Adrenal gland (tissue), 12 donors: Measurements from ENCODE around the gene SEMA3A. TPM values are rescaled to one million over a fixed set of nuclear protein-coding genes. Genes with fewer than 3 reads are reported as not detected.

Source experiments
- DNase-seq, 7 donors: peaks; one replicate each; pipeline ENCODE4 v3.0.0-alpha.2; 2019 to 2020
- H3K27ac ChIP-seq, 5 donors: fragments of 200-600 bp; sonication (generic) in 4 of 5; 1 replicate in 3 of 5; 2 replicates in 2 of 5; pipeline versions ENCODE4 v1.5.1 to v1.8.0; 2016 to 2020; ENCODE audit warnings: mild to moderate bottlenecking in 1 of 5
- H3K27me3 ChIP-seq: fragments of 200-600 bp; 2 replicates; pipeline ENCODE4 v1.8.0; 2021
- H3K36me3 ChIP-seq, 2 donors: fragments of 200-600 bp; replicated peaks in 1 of 2; 1 replicate in 1 of 2; 2 replicates in 1 of 2; pipeline versions ENCODE4 v1.5.1 to v1.8.0; 2018 to 2022
- H3K4me1 ChIP-seq, 2 donors: fragments of 200-600 bp; replicated peaks in 1 of 2; 1 replicate in 1 of 2; 2 replicates in 1 of 2; pipeline versions ENCODE4 v1.5.1 to v1.8.0; 2018 to 2021
- H3K4me3 ChIP-seq, 4 donors: fragments of 200-600 bp; sonication (generic) in 3 of 4; one replicate each; pipeline ENCODE4 v1.5.1; 2016 to 2018
- H3K9me3 ChIP-seq, 3 donors: fragments of 200-600 bp; sonication (generic) in 1 of 3; replicated peaks in 1 of 3; 1 replicate in 2 of 3; 2 replicates in 1 of 3; pipeline versions ENCODE4 v1.5.1 to v1.8.0; 2016 to 2021
- POLR2A ChIP-seq, 2 donors: fragments of 450-650 bp; IDR thresholded peaks; one replicate each; pipeline ENCODE4 v1.6.1; 2017; ENCODE audit warnings: antibody characterized with exemption in 2 of 2, mild to moderate bottlenecking in 2 of 2, moderate library complexity in 1 of 2
- WGBS, 4 donors: extraction: QIAGEN DNeasy Blood & Tissue Kit in 2 of 4; methylation state at CpG; one replicate each; pipeline versions ENCODE4 v1.1.5 to v1.1.7; 2013 to 2017; 5-methylcytosine and 5-hydroxymethylcytosine counted together
- intact Hi-C, 2 donors: fragments of 100-400 bp; cut with DNase I; formaldehyde crosslinking; loops; one replicate each; pipeline versions ENCODE4 v1.14.1 to v1.15.0; 2022 to 2023
- polyA plus RNA-seq, 3 donors: library from polyadenylated mRNA; stranded (reverse); fragments of 200-250 nt in 2 of 3; fragments of 350-450 nt in 1 of 3; fragmentation: Illumina TruSeq in 1 of 3; extraction: RNeasy Lipid Tissue Mini Kit (QIAGEN cat#74804) in 1 of 3; gene quantifications; one replicate each; pipeline ENCODE4 v1.2.3, GENCODE V29; 2013 to 2014
- total RNA-seq, 9 donors: library from RNA; depleted of rRNA in 4 of 9; stranded (reverse); fragments of >200 nt in 4 of 9; fragments of 120-200 nt in 1 of 9; fragmentation: NEBNext Ultra II Directional in 1 of 9; extraction: Animal tissue kit (Norgen Biotek cat#: 25700) in 1 of 9; gene quantifications; one replicate each; pipeline versions ENCODE4 v1.1.0 to v1.2.4, GENCODE V29; 2013 to 2023
- TF ChIP-seq, protein P1 (sequence below), 6 experiments: fragments of 450-650 bp in 4 of 6; fragments of 200-600 bp in 2 of 6; sonication (generic) in 1 of 6; IDR thresholded peaks; 1 replicate in 5 of 6; 2 replicates in 1 of 6; pipeline versions ENCODE4 v1.5.1 to v1.8.0; 2016 to 2021; ENCODE audit warnings: antibody characterized with exemption in 6 of 6, mild to moderate bottlenecking in 2 of 6, moderate library complexity in 1 of 6
- donor health status: healthy with polysubstance abuse.
- donor health status: Bipolar disorder and iron deficiency.
- donor health status: DM: yes; HTN: yes; CAD: no.
- donor health status: DM: no; HTN: no; CAD: no.
- donor health status: DM: no; HTN: no; CAD: no.
- donor health status: DM: yes; HTN: yes; CAD: no.

The SEMA3A gene
- total and polyA plus RNA-seq, 12 donors, result 0.24 to 17.5 (median 1.2) TPM

DNA sequence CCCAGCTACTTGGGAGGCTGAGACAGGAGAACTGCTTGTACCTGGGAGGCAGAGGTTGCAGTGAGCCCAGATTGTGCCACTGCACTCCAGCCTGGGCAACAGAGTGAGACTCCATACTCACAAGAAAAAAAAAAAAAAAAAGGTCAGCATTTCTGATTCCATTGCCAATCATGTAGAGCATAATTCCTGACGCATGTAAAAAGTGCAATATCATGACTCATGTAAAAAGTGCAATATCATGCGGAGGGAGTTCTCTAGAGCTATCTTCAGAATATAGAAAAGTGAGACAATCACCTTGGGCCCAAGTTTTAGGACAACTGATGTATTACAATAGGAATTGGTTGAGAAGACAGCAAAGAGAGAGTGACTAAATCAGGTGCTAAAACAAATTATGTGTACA, 85.8 kb downstream of the SEMA3A start:
- no peaks in the 10 kb centered on the region for H3K4me1 ChIP-seq
- H3K9me3 ChIP-seq, result no peaks in the 10 kb centered on the region
- intact Hi-C loops, result no loop called here
- no peak for DNase-seq
- TF ChIP-seq, protein P1, sequence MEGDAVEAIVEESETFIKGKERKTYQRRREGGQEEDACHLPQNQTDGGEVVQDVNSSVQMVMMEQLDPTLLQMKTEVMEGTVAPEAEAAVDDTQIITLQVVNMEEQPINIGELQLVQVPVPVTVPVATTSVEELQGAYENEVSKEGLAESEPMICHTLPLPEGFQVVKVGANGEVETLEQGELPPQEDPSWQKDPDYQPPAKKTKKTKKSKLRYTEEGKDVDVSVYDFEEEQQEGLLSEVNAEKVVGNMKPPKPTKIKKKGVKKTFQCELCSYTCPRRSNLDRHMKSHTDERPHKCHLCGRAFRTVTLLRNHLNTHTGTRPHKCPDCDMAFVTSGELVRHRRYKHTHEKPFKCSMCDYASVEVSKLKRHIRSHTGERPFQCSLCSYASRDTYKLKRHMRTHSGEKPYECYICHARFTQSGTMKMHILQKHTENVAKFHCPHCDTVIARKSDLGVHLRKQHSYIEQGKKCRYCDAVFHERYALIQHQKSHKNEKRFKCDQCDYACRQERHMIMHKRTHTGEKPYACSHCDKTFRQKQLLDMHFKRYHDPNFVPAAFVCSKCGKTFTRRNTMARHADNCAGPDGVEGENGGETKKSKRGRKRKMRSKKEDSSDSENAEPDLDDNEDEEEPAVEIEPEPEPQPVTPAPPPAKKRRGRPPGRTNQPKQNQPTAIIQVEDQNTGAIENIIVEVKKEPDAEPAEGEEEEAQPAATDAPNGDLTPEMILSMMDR (IDR thresholded peaks at IDR 0.05), result no peak
- TF ChIP-seq POLR2A (IDR thresholded peaks at IDR 0.05), result no peak
- WGBS, 4 donors, result 46 to 74% (median 62%) methylated on average over 2 of the region's 2 CpGs
- no peaks in the 10 kb centered on the region for H3K36me3 ChIP-seq
- no peak overlapping the region for H3K27ac ChIP-seq
- H3K27me3 ChIP-seq, result no peaks in the 10 kb centered on the region
- H3K4me3 ChIP-seq, result no peak overlapping the region

DNA sequence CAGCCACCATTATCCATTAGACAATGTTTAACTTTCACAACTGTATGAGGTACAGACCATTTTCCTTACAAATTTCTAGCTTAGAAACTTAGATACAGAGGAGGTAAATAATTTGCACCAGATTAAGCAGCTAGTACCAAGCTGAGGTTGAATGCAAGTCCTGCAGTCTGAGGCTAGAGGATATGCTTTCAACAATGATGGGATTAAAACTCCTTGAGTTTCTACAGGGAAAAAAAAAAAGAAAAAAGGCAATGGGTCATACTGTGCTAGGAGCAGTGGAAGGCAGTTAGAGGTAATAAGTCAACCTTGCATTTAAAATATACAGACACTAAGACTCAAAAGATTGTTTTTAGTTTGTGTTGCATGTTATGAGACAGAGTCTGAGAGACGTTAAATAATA, 86.5 kb downstream of the SEMA3A start:
- H3K9me3 ChIP-seq, result no peaks in the 10 kb centered on the region
- TF ChIP-seq POLR2A (IDR thresholded peaks at IDR 0.05), result no peak
- TF ChIP-seq, protein P1 (IDR thresholded peaks at IDR 0.05), result no peak
- no peak overlapping the region for H3K27ac ChIP-seq
- H3K36me3 ChIP-seq, result no peaks in the 10 kb centered on the region
- DNase-seq, result no peak
- intact Hi-C loops, result no loop called here
- H3K27me3 ChIP-seq, result no peaks in the 10 kb centered on the region
- no peaks in the 10 kb centered on the region for H3K4me1 ChIP-seq
- WGBS, 4 donors, result 68 to 84% (median 78%) methylated on average over 1 of the region's 1 CpG
- H3K4me3 ChIP-seq, result no peak overlapping the region

DNA sequence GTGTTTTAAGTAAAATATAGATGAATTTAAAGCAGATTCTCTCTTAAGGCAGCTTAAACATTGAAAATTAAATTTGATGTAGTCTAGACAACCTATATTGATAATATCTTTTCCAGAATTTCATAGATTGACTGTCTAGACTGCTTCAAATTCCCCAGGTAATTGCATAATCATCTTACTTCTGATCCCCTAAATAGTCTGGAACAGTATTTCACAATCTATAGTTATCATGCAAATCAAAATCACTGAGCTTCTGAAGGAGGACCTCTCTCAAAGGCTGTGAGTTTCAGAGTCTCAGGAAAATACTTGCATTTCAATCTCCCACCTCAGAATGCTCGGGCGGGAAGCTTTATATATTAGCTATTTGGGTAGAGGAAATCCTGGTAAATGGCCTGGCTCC, 87.3 kb downstream of the SEMA3A start:
- no peak for TF ChIP-seq POLR2A (IDR thresholded peaks at IDR 0.05)
- TF ChIP-seq, protein P1 (IDR thresholded peaks at IDR 0.05), result no peak
- WGBS, 4 donors, result 82 to 100% (median 85%) methylated on average over 2 of the region's 2 CpGs
- H3K36me3 ChIP-seq, result no peaks in the 10 kb centered on the region

DNA sequence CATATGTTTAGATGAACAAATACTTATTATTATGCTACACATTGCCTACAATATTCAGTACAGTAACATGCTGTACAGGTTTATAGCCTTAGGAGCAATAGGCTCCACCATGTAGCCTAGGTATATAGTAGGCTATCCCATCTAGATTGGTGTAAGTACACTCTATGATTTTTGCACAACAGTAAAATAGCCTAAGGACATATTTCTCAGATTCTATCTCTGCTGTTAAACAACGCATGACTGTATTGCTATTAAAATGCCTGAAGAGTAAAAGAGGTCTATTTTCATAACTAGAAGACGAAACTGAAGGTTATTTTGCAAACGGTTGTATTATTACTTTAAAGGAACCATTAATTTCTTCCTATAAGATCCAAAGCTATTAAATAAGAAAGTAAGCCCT, 88.3 kb downstream of the SEMA3A start:
- DNase-seq, result no peak
- no peak overlapping the region for H3K4me3 ChIP-seq
- WGBS, 4 donors, result 74 to 82% (median 75%) methylated on average over 3 of the region's 3 CpGs
- no peaks in the 10 kb centered on the region for H3K27me3 ChIP-seq
- H3K36me3 ChIP-seq, result no peaks in the 10 kb centered on the region
- H3K27ac ChIP-seq, result no peak overlapping the region
- no peaks in the 10 kb centered on the region for H3K4me1 ChIP-seq
- no peaks in the 10 kb centered on the region for H3K9me3 ChIP-seq
- TF ChIP-seq POLR2A (IDR thresholded peaks at IDR 0.05), result no peak
- TF ChIP-seq, protein P1 (IDR thresholded peaks at IDR 0.05), result no peak
- intact Hi-C loops, result no loop called here

More for the DNA sequence above, 87.3 kb downstream of the SEMA3A start:
- no peak overlapping the region for H3K4me3 ChIP-seq
- intact Hi-C loops, result no loop called here
- no peaks in the 10 kb centered on the region for H3K4me1 ChIP-seq
- no peak overlapping the region for H3K27ac ChIP-seq
- H3K27me3 ChIP-seq, result no peaks in the 10 kb centered on the region
- H3K9me3 ChIP-seq, result no peaks in the 10 kb centered on the region
- DNase-seq, result no peak
